Left lung (tissue), 10 donors: ENCODE data around the gene ZNF830. TPM values are rescaled to one million over a fixed set of nuclear protein-coding genes. Genes with fewer than 3 reads are reported as not detected.

Experiments
- ATAC-seq: fragments of 200-7000 bp; cut with Tn5 transposase; one replicate; pipeline ENCODE4 v1.9.1; 2020; ENCODE audit warnings: moderate library complexity
- DNase-seq, 4 donors: peaks; one replicate each; pipeline ENCODE4 v3.0.0-alpha.2; 2013 to 2020
- H3K27ac ChIP-seq, 2 donors: fragments of 200-600 bp; sonication (generic) in 1 of 2; one replicate each; pipeline versions ENCODE4 v1.5.0 to v1.8.0; 2020 to 2021
- H3K27me3 ChIP-seq, 2 donors: fragments of 200-600 bp; sonication (generic) in 1 of 2; one replicate each; pipeline versions ENCODE4 v1.5.0 to v1.8.0; 2020 to 2021
- H3K36me3 ChIP-seq, 2 donors: fragments of 200-600 bp; sonication (generic) in 1 of 2; one replicate each; pipeline versions ENCODE4 v1.5.0 to v1.8.0; 2020 to 2021
- H3K4me1 ChIP-seq, 2 donors: fragments of 200-600 bp; one replicate each; pipeline ENCODE4 v1.8.0; 2021
- H3K4me3 ChIP-seq, 2 donors: fragments of 200-600 bp; sonication (generic) in 1 of 2; one replicate each; pipeline versions ENCODE4 v1.5.0 to v1.8.0; 2020 to 2021; ENCODE audit warnings: mild to moderate bottlenecking in 1 of 2
- H3K9me3 ChIP-seq, 2 donors: fragments of 200-600 bp; sonication (generic) in 1 of 2; one replicate each; pipeline versions ENCODE4 v1.5.0 to v1.8.0; 2020 to 2021
- CTCF ChIP-seq, 2 donors: fragments of 200-600 bp; sonication (generic) in 1 of 2; IDR thresholded peaks; one replicate each; pipeline versions ENCODE4 v1.5.0 to v1.8.0; 2021; ENCODE audit warnings: antibody characterized with exemption in 2 of 2
- intact Hi-C, 2 donors: fragments of 100-400 bp; cut with DNase I; formaldehyde crosslinking; loops; one replicate each; pipeline versions ENCODE4 v1.11.2 to v1.14.2; 2022
- polyA plus RNA-seq, 6 donors: library from polyadenylated mRNA; unstranded; fragments of 120-200 nt; gene quantifications; one replicate each; pipeline ENCODE4 v1.2.1, GENCODE V29; 2013; ENCODE audit not compliant: insufficient read length in 6 of 6
- total RNA-seq, 2 donors: library from RNA; stranded (reverse); fragmentation: NEBNext Ultra II Directional; extraction: Animal tissue kit (Norgen Biotek cat#: 25700); gene quantifications; one replicate each; pipeline ENCODE4 v1.2.1, GENCODE V29; 2021
- donor health status: DM: no; HTN: yes; CAD: no.
- donor health status: DM: no; HTN: no; CAD: no.

ZNF830 gene
- total and polyA plus RNA-seq, 8 donors = 11.8 to 27.5 (median 21.2) TPM

GRCh38 chr17:34990921-34991365 is 29.6 kb downstream of the ZNF830 start:
- Histone ChIP-seq H3K27ac (peak overlapping the region in 1 of 2 donors; percentile 64), H3K9me3 (no peaks in the 10 kb centered on the region), H3K4me1 (peaks cover 0 to 27% of the 10 kb centered on the region in 2 donors), H3K36me3 (peaks cover 0 to 91% of the 10 kb centered on the region in 2 donors), H3K4me3 (no peak overlapping the region), H3K27me3 (no peaks in the 10 kb centered on the region)
- TF ChIP-seq CTCF (IDR thresholded peaks at IDR 0.05) = no peak
- DNase-seq (no peak), ATAC-seq (peak; percentile 65)
- intact Hi-C loops = no loop called here

- peaks cover 0 to 91% of the 10 kb centered on the region in 2 donors for H3K36me3 ChIP-seq
- H3K9me3 ChIP-seq = no peaks in the 10 kb centered on the region
- DNase-seq = no peak
- TF ChIP-seq CTCF (IDR thresholded peaks at IDR 0.05) = no peak
- ATAC-seq = no peak
- H3K4me1 ChIP-seq = peaks cover 0 to 31% of the 10 kb centered on the region in 2 donors
- H3K4me3 ChIP-seq = no peak overlapping the region
- intact Hi-C loops = no loop called here
- no peaks in the 10 kb centered on the region for H3K27me3 ChIP-seq
- H3K27ac ChIP-seq = peak overlapping the region in 1 of 2 donors; percentile 64
Measured at GRCh38 chr17:34991606-34992005, 30.3 kb downstream of the ZNF830 start.

GRCh38 chr17:34993031-34993430 is 31.7 kb downstream of the ZNF830 start:
- no peaks in the 10 kb centered on the region for H3K9me3 ChIP-seq
- no peak overlapping the region for H3K4me3 ChIP-seq
- intact Hi-C loops = no loop called here
- H3K36me3 ChIP-seq = peaks cover 0 to 92% of the 10 kb centered on the region in 2 donors
- H3K27me3 ChIP-seq = no peaks in the 10 kb centered on the region
- peak overlapping the region in 1 of 2 donors; percentile 64 for H3K27ac ChIP-seq
- DNase-seq = no peak
- no peak for ATAC-seq
- no peak for TF ChIP-seq CTCF (IDR thresholded peaks at IDR 0.05)
- peaks cover 6 to 45% of the 10 kb centered on the region in 2 donors for H3K4me1 ChIP-seq

- no peak for DNase-seq
- no peaks in the 10 kb centered on the region for H3K9me3 ChIP-seq
- H3K4me3 ChIP-seq = no peak overlapping the region
- H3K27ac ChIP-seq = peak overlapping the region in 1 of 2 donors; percentile 70
- peaks cover 6 to 39% of the 10 kb centered on the region in 2 donors for H3K4me1 ChIP-seq
- H3K27me3 ChIP-seq = no peaks in the 10 kb centered on the region
- intact Hi-C loops = no loop called here
- peaks cover 0 to 93% of the 10 kb centered on the region in 2 donors for H3K36me3 ChIP-seq
- no peak for TF ChIP-seq CTCF (IDR thresholded peaks at IDR 0.05)
- ATAC-seq = no peak
Measured at GRCh38 chr17:34996422-34997285, 35.3 kb downstream of the ZNF830 start.

GRCh38 chr17:34997355-34997862 is 36.1 kb downstream of the ZNF830 start:
- intact Hi-C loops = no loop called here
- peak; percentile 76 for ATAC-seq

More at GRCh38 chr17:34997355-34997862, 36.1 kb downstream of the ZNF830 start:
- Histone ChIP-seq H3K36me3 (peaks cover 0 to 93% of the 10 kb centered on the region in 2 donors), H3K9me3 (no peaks in the 10 kb centered on the region), H3K27me3 (no peaks in the 10 kb centered on the region), H3K4me3 (no peak overlapping the region), H3K27ac (peak overlapping the region; percentile 41 to 70), H3K4me1 (peaks cover 6 to 32% of the 10 kb centered on the region in 2 donors)
- peak in 3 of 4 donors; percentile 68 to 95 (median 93) for DNase-seq
- no peak for TF ChIP-seq CTCF (IDR thresholded peaks at IDR 0.05)
